PC-3 (cell line): ENCODE data around the gene ATG4D. TPM values are rescaled to one million over a fixed set of nuclear protein-coding genes. Genes with fewer than 3 reads are reported as not detected.

Experiments
- ATAC-seq: fragments of 200-7000 bp; cut with Tn5 transposase; 2 replicates; pipeline ENCODE4 v1.9.1; 2020; ENCODE audit warnings: mild to moderate bottlenecking, moderate library complexity
- BruUV-seq: library from RNA; stranded (reverse); fragments of 400-500 nt; replicated peaks from 2 replicates; lab custom pipeline; 2021; lab: Mats Ljungman, UMichigan
- CTCF ChIA-PET: fragments of 300-600 bp; sonication (Branson Sonifier 250); formaldehyde crosslinking; loops from one replicate; lab custom pipeline; 2022; ENCODE audit warnings: antibody characterized with exemption; lab: Charles Lee
- POLR2A ChIA-PET: fragments of 300-600 bp; sonication (Branson Sonifier 250); formaldehyde crosslinking; loops from one replicate; lab custom pipeline; 2022; ENCODE audit warnings: antibody characterized with exemption; ENCODE audit not compliant: unreplicated experiment; lab: Charles Lee
- DNase-seq: peaks from one replicate; pipeline ENCODE4 v3.0.0-alpha.2; 2015
- H2AFZ ChIP-seq: fragments of 300-600 bp; sonication (generic); 2 replicates; pipeline ENCODE4 v1.6.0; 2016; ENCODE audit warnings: antibody characterized with exemption, low read length
- H3F3A ChIP-seq: fragments of 300-600 bp; sonication (generic); one replicate; pipeline ENCODE4 v1.6.0; 2017; ENCODE audit warnings: antibody characterized with exemption, low read length, control low read depth, mild to moderate bottlenecking; ENCODE audit not compliant: unreplicated experiment
- H3K27ac ChIP-seq: fragments of 300-600 bp; sonication (generic); 2 replicates; pipeline ENCODE4 v1.5.1; 2016; ENCODE audit warnings: mild to moderate bottlenecking, low read length
- H3K27me3 ChIP-seq: fragments of 300-600 bp; sonication (generic); 2 replicates; pipeline ENCODE4 v1.6.1; 2016; ENCODE audit warnings: low read length, mixed read lengths
- H3K36me3 ChIP-seq: fragments of 300-600 bp; sonication (generic); 2 replicates; pipeline ENCODE4 v1.6.1; 2016; ENCODE audit warnings: low read depth, mixed run types, low read length, mixed read lengths
- H3K4me1 ChIP-seq: fragments of 300-600 bp; sonication (generic); 2 replicates; pipeline ENCODE4 v1.5.1; 2016; ENCODE audit warnings: low read length; ENCODE audit not compliant: insufficient read depth
- H3K4me2 ChIP-seq: fragments of 300-600 bp; sonication (generic); 2 replicates; pipeline ENCODE4 v1.6.0; 2016; ENCODE audit warnings: low read length
- H3K4me3 ChIP-seq: fragments of 300-600 bp; sonication (generic); 2 replicates; pipeline ENCODE4 v1.5.1; 2016; ENCODE audit warnings: mild to moderate bottlenecking, low read length, mixed read lengths
- H3K79me2 ChIP-seq: fragments of 300-600 bp; sonication (generic); 2 replicates; pipeline ENCODE4 v1.6.1; 2017; ENCODE audit warnings: low read length, mixed read lengths
- H3K9ac ChIP-seq: fragments of 300-600 bp; sonication (generic); 2 replicates; pipeline ENCODE4 v1.6.0; 2016; ENCODE audit warnings: mild to moderate bottlenecking, low read length
- H3K9me2 ChIP-seq: fragments of 300-600 bp; sonication (generic); replicated peaks from 2 replicates; pipeline ENCODE4 v1.6.1; 2016; ENCODE audit warnings: mixed run types, low read length, mixed read lengths
- H3K9me3 ChIP-seq: fragments of 300-600 bp; sonication (generic); 2 replicates; pipeline ENCODE4 v1.6.1; 2016; ENCODE audit warnings: low read length, mixed read lengths
- H4K20me1 ChIP-seq: fragments of 300-600 bp; sonication (generic); 2 replicates; pipeline ENCODE4 v1.6.1; 2016; ENCODE audit warnings: low read length, mixed read lengths
- CTCF ChIP-seq: fragments of 300-600 bp; sonication (generic); conservative IDR thresholded peaks from 2 replicates; pipeline ENCODE4 v1.5.1; 2017; ENCODE audit warnings: antibody characterized with exemption, low read depth, mild to moderate bottlenecking, low read length
- EZH2 ChIP-seq: fragments of 300-600 bp; sonication (generic); IDR thresholded peaks from one replicate; pipeline ENCODE4 v1.6.1; 2017; ENCODE audit warnings: antibody characterized with exemption, mild to moderate bottlenecking, low read length; ENCODE audit not compliant: unreplicated experiment
- EZH2phosphoT487 ChIP-seq: fragments of 300-600 bp; sonication (generic); IDR thresholded peaks from 2 replicates; pipeline ENCODE4 v1.6.1; 2018; ENCODE audit warnings: mild to moderate bottlenecking, antibody characterized with exemption, low read length, borderline replicate concordance
- intact Hi-C: fragments of 100-400 bp; cut with micrococcal nuclease; formaldehyde crosslinking; loops from 2 replicates; pipeline ENCODE4 v1.9.0; 2023
- total RNA-seq: library from RNA; depleted of rRNA; stranded (reverse); fragments of >200 nt; gene quantifications from 2 replicates; pipeline ENCODE4 v1.2.3, GENCODE V29; 2014

Gene ATG4D
- total RNA-seq, 1 experiment from 2014 or later, result 65.9 TPM

GRCh38 chr19:10554760-10555609 is 11.3 kb downstream of the ATG4D start:
- no peak overlapping the region for H3K4me2 ChIP-seq
- no peaks in the 10 kb centered on the region for H3K27me3 ChIP-seq
- H3K9me3 ChIP-seq, result no peaks in the 10 kb centered on the region
- no TSS peak for BruUV-seq
- ChIA-PET POLR2A (interaction anchor here (0.6 kb wide), 1 partner anchor 13 kb away, joined by 3 read pairs; no protein-coding TSS in a partner anchor), CTCF (no interaction called here)
- H2AFZ ChIP-seq, result no peak overlapping the region
- H3K79me2 ChIP-seq, result no peaks in the 10 kb centered on the region
- H3K36me3 ChIP-seq, result peaks cover 47% of the 10 kb centered on the region
- H3F3A ChIP-seq, result no peaks in the 10 kb centered on the region
- no peaks in the 10 kb centered on the region for H3K4me1 ChIP-seq
- intact Hi-C loops, result no loop called here
- ATAC-seq, result no peak
- no peaks in the 10 kb centered on the region for H4K20me1 ChIP-seq
- H3K9me2 ChIP-seq, result no peaks in the 10 kb centered on the region
- no peak for DNase-seq
- TF ChIP-seq EZH2phosphoT487 (no peak), EZH2 (no peak), CTCF (no peak)
- no peak overlapping the region for H3K9ac ChIP-seq
- H3K4me3 ChIP-seq, result no peak overlapping the region
- H3K27ac ChIP-seq, result no peak overlapping the region

- intact Hi-C loops, result no loop called here
- no peaks in the 10 kb centered on the region for H3K9me2 ChIP-seq
- ChIA-PET CTCF (interaction anchor here (0.6 kb wide), 1 partner anchor 50 kb away, joined by 6 read pairs; no protein-coding TSS in a partner anchor), POLR2A (no interaction called here)
- no peak overlapping the region for H3K4me3 ChIP-seq
- no peaks in the 10 kb centered on the region for H3K4me1 ChIP-seq
- no peak overlapping the region for H3K9ac ChIP-seq
- no peaks in the 10 kb centered on the region for H4K20me1 ChIP-seq
- no peak overlapping the region for H3K4me2 ChIP-seq
- no peak for ATAC-seq
- BruUV-seq, result TSS peak; percentile 22
- H3K9me3 ChIP-seq, result no peaks in the 10 kb centered on the region
- H3K27ac ChIP-seq, result no peak overlapping the region
- H3K79me2 ChIP-seq, result no peaks in the 10 kb centered on the region
- H3K36me3 ChIP-seq, result peaks cover 49% of the 10 kb centered on the region
- no peak overlapping the region for H2AFZ ChIP-seq
- no peaks in the 10 kb centered on the region for H3F3A ChIP-seq
- TF ChIP-seq EZH2phosphoT487 (no peak), EZH2 (no peak), CTCF (no peak)
- DNase-seq, result no peak
- H3K27me3 ChIP-seq, result no peaks in the 10 kb centered on the region
Measured at GRCh38 chr19:10555610-10555973, 11.9 kb downstream of the ATG4D start.
